Naive thymus-derived CD4-positive, alpha-beta T cell (primary cell): ENCODE measurements around the gene HMGXB3. TPM values are rescaled to one million over a fixed set of nuclear protein-coding genes. Genes with fewer than 3 reads are reported as not detected.

Experiments used
- ATAC-seq: fragments of 150-1000 bp; cut with Tn5 transposase; 2 replicates; pipeline ENCODE4 v1.10.0; 2021; ENCODE audit warnings: mild to moderate bottlenecking, moderate library complexity
- CTCF ChIA-PET: fragments of 350-600 bp; sonication (Branson Sonifier 250); formaldehyde crosslinking; loops from one replicate; lab custom pipeline; 2021; ENCODE audit warnings: antibody characterized with exemption; lab: Charles Lee
- POLR2A ChIA-PET: fragments of 350-600 bp; sonication (Branson Sonifier 250); formaldehyde crosslinking; loops from one replicate; lab custom pipeline; 2021; ENCODE audit warnings: antibody characterized with exemption, inconsistent platforms; lab: Charles Lee
- DNase-seq, 9 donors: peaks; one replicate each; pipeline versions ENCODE4 v3.0.0 to v3.0.0-alpha.2; 2020 to 2022; ENCODE audit warnings: mixed read lengths in 1 of 9
- H3K27ac ChIP-seq: one replicate; pipeline ENCODE4 v1.7.0; 2013; ENCODE audit warnings: mild to moderate bottlenecking, low read depth, low read length, moderate library complexity
- H3K27me3 ChIP-seq, 2 donors: one replicate each; pipeline ENCODE4 v1.7.0; 2013; ENCODE audit warnings: low read length in 2 of 2, mild to moderate bottlenecking in 2 of 2, moderate library complexity in 2 of 2; ENCODE audit not compliant: control insufficient read depth in 2 of 2, insufficient read depth in 2 of 2
- H3K36me3 ChIP-seq, 3 experiments: 1 replicate in 2 of 3; 2 replicates in 1 of 3; pipeline ENCODE4 v1.7.0; 2013; ENCODE audit warnings: low read length in 3 of 3, mild to moderate bottlenecking in 3 of 3, moderate library complexity in 1 of 3; ENCODE audit not compliant: insufficient read depth in 3 of 3, control insufficient read depth in 2 of 3
- H3K4me1 ChIP-seq, 2 donors: one replicate each; pipeline ENCODE4 v1.7.0; 2013; ENCODE audit warnings: low read length in 2 of 2, mild to moderate bottlenecking in 2 of 2, moderate library complexity in 1 of 2; ENCODE audit not compliant: control insufficient read depth in 2 of 2, insufficient read depth in 2 of 2
- H3K4me3 ChIP-seq: 2 replicates; pipeline ENCODE4 v1.7.0; 2013; ENCODE audit warnings: mild to moderate bottlenecking, low read length
- H3K9me3 ChIP-seq, 3 experiments: 1 replicate in 2 of 3; 2 replicates in 1 of 3; pipeline ENCODE4 v1.7.0; 2013; ENCODE audit warnings: low read length in 3 of 3; ENCODE audit not compliant: control insufficient read depth in 2 of 3
- H3K27ac Mint-ChIP-seq, 9 donors: one replicate each; pipeline ENCODE4 v1.8.0; 2020 to 2022; ENCODE audit warnings: mixed read lengths in 9 of 9, mild to moderate bottlenecking in 8 of 9, moderate library complexity in 5 of 9, inconsistent platforms in 2 of 9
- H3K27me3 Mint-ChIP-seq, 5 donors: one replicate each; pipeline ENCODE4 v1.8.0; 2021 to 2022; ENCODE audit warnings: mixed read lengths in 5 of 5, mild to moderate bottlenecking in 1 of 5
- H3K36me3 Mint-ChIP-seq, 5 donors: one replicate each; pipeline ENCODE4 v1.8.0; 2020 to 2022; ENCODE audit warnings: mixed read lengths in 5 of 5, mild to moderate bottlenecking in 3 of 5, inconsistent platforms in 1 of 5
- H3K4me1 Mint-ChIP-seq, 7 donors: one replicate each; pipeline ENCODE4 v1.8.0; 2020 to 2022; ENCODE audit warnings: mixed read lengths in 7 of 7, mild to moderate bottlenecking in 3 of 7, inconsistent platforms in 1 of 7
- H3K4me3 Mint-ChIP-seq, 10 donors: one replicate each; pipeline ENCODE4 v1.8.0; 2020 to 2022; ENCODE audit warnings: mild to moderate bottlenecking in 10 of 10, mixed read lengths in 10 of 10, moderate library complexity in 6 of 10, inconsistent platforms in 2 of 10
- H3K9me3 Mint-ChIP-seq, 11 donors: one replicate each; pipeline ENCODE4 v1.8.0; 2020 to 2022; ENCODE audit warnings: mixed read lengths in 11 of 11, mild to moderate bottlenecking in 4 of 11, inconsistent platforms in 1 of 11, moderate library complexity in 1 of 11
- intact Hi-C, 2 donors: fragments of 100-400 bp; cut with micrococcal nuclease; formaldehyde crosslinking; loops; one replicate each; pipeline ENCODE4 v1.15.1; 2023
- polyA plus RNA-seq, 2 donors: library from polyadenylated mRNA; unstranded; fragments of 300-500 nt; fragmentation: Illumina TruSeq; gene quantifications; one replicate each; pipeline ENCODE4 v1.2.3, GENCODE V29; 2021
- total RNA-seq, 6 experiments: library from RNA in 5 of 6; stranded (reverse) in 5 of 6; gene quantifications; 1 replicate in 5 of 6; 2 replicates in 1 of 6; pipeline ENCODE4 v1.2.3 and lab custom pipeline; 2021 to 2026

Gene HMGXB3
- total and polyA plus RNA-seq, 7 experiments from 2014 or later = 8.2 to 40.6 (median 29.3) TPM

- no peak overlapping the region for H3K27ac Mint-ChIP-seq
- peaks cover 12 to 88% (median 40%) of the 10 kb centered on the region in 5 donors for H3K36me3 Mint-ChIP-seq
- DNase-seq (no peak), ATAC-seq (no peak)
- no peaks in the 10 kb centered on the region for H3K9me3 Mint-ChIP-seq
- intact Hi-C loops = no loop called here
- Histone ChIP-seq H3K4me1 (no peaks in the 10 kb centered on the region), H3K4me3 (no peak overlapping the region), H3K9me3 (no peaks in the 10 kb centered on the region), H3K27me3 (no peaks in the 10 kb centered on the region), H3K27ac (no peak overlapping the region), H3K36me3 (peaks cover 26 to 90% (median 44%) of the 10 kb centered on the region in 3 experiments)
- no peak overlapping the region for H3K4me3 Mint-ChIP-seq
- POLR2A ChIA-PET = no interaction called here
- CTCF ChIA-PET = no interaction called here
- H3K27me3 Mint-ChIP-seq = no peaks in the 10 kb centered on the region
- H3K4me1 Mint-ChIP-seq = peaks cover 0 to 4% (median 3%) of the 10 kb centered on the region in 7 donors
Measured at GRCh38 chr5:150034662-150035061, 34.1 kb downstream of the HMGXB3 start.

- no peaks in the 10 kb centered on the region for H3K4me1 ChIP-seq
- CTCF ChIA-PET = interaction anchor here (1.1 kb wide), 1 partner anchor 9 kb away, joined by 5 read pairs; no protein-coding TSS in a partner anchor
- Mint-ChIP-seq H3K36me3 (peaks cover 12 to 90% (median 42%) of the 10 kb centered on the region in 5 donors), H3K27me3 (no peaks in the 10 kb centered on the region), H3K27ac (peak overlapping the region in 2 of 9 donors; percentile 47 to 56), H3K4me1 (peaks cover 0 to 4% (median 3%) of the 10 kb centered on the region in 7 donors), H3K4me3 (no peak overlapping the region), H3K9me3 (no peaks in the 10 kb centered on the region)
- H3K27me3 ChIP-seq = no peaks in the 10 kb centered on the region
- DNase-seq = no peak
- POLR2A ChIA-PET = interaction anchor here (1.1 kb wide), 1 partner anchor 14 kb away, joined by 4 read pairs; no protein-coding TSS in a partner anchor
- H3K9me3 ChIP-seq = no peaks in the 10 kb centered on the region
- H3K4me3 ChIP-seq = no peak overlapping the region
- no peak overlapping the region for H3K27ac ChIP-seq
- intact Hi-C loops = no loop called here
- peak; percentile 47 for ATAC-seq
- H3K36me3 ChIP-seq = peaks cover 24 to 94% (median 43%) of the 10 kb centered on the region in 3 experiments
Measured at GRCh38 chr5:150035139-150035895, 34.8 kb downstream of the HMGXB3 start.

GRCh38 chr5:150036513-150036912 lies 36.0 kb downstream of the HMGXB3 start:
- no peak overlapping the region for H3K27ac ChIP-seq
- Mint-ChIP-seq H3K36me3 (peaks cover 8 to 89% (median 41%) of the 10 kb centered on the region in 5 donors), H3K9me3 (no peaks in the 10 kb centered on the region), H3K27me3 (no peaks in the 10 kb centered on the region), H3K4me1 (peaks cover 0 to 4% (median 3%) of the 10 kb centered on the region in 7 donors), H3K27ac (no peak overlapping the region), H3K4me3 (no peak overlapping the region)
- ATAC-seq (no peak), DNase-seq (no peak)
- ChIA-PET POLR2A (interaction anchor here (1.1 kb wide), 1 partner anchor 12 kb away, joined by 4 read pairs; no protein-coding TSS in a partner anchor), CTCF (interaction anchor here (1.1 kb wide), 1 partner anchor 8 kb away, joined by 5 read pairs; no protein-coding TSS in a partner anchor)
- H3K36me3 ChIP-seq = peaks cover 35 to 94% (median 37%) of the 10 kb centered on the region in 3 experiments
- intact Hi-C loops = no loop called here
- no peaks in the 10 kb centered on the region for H3K27me3 ChIP-seq
- no peaks in the 10 kb centered on the region for H3K4me1 ChIP-seq
- no peak overlapping the region for H3K4me3 ChIP-seq
- no peaks in the 10 kb centered on the region for H3K9me3 ChIP-seq

DNA sequence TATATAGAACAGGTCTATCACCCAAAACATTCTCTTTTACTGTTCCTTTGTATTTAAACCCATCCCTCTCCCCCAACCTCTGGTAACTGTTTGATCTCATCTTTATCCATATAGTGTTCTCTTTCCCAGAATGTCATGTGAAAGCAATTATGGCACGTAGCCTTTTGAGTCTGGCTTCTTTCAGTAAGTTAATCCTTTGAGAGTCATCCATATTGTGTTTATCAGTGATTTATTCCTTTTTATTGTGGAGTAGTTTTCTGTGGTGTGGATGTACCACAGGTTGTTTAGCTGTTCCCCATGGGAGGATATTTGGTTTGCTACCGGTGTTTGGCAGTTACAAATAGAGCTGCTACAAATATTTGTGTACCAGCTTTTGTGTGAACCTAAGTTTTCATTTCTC lies 38.0 kb downstream of the HMGXB3 start:
- ATAC-seq (no peak), DNase-seq (no peak)
- H3K4me3 Mint-ChIP-seq = no peak overlapping the region
- Histone ChIP-seq H3K27me3 (no peaks in the 10 kb centered on the region), H3K27ac (no peak overlapping the region), H3K4me1 (no peaks in the 10 kb centered on the region), H3K9me3 (no peaks in the 10 kb centered on the region), H3K36me3 (peaks cover 27 to 87% (median 37%) of the 10 kb centered on the region in 3 experiments), H3K4me3 (no peak overlapping the region)
- intact Hi-C loops = no loop called here
- H3K9me3 Mint-ChIP-seq = no peaks in the 10 kb centered on the region
- peak overlapping the region in 1 of 9 donors; percentile 46 for H3K27ac Mint-ChIP-seq
- no peaks in the 10 kb centered on the region for H3K27me3 Mint-ChIP-seq
- H3K4me1 Mint-ChIP-seq = peaks cover under 1 to 18% (median 7%) of the 10 kb centered on the region in 7 donors
- ChIA-PET POLR2A (no interaction called here), CTCF (no interaction called here)
- peaks cover 8 to 89% (median 46%) of the 10 kb centered on the region in 5 donors for H3K36me3 Mint-ChIP-seq

DNA sequence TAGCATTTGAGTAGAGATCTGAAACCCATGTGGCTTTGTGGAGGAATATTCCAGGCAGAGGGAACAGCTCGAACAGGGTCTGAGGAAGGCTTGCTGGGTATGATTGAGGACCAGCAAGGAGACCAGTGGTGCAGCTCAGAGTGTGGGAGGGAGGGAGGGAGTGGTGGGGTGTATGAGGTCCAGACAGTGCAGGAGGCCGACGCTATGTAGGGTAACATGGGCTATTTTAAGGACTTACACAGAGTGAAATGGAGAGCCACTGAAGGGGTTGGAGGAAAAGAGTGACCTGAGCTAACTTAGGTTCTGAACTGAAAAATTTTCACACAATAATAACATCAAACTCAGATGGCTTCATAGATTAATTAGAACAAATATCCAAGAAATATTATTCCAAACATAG lies 41.9 kb downstream of the HMGXB3 start:
- no peaks in the 10 kb centered on the region for H3K9me3 Mint-ChIP-seq
- peaks cover 15 to 75% (median 33%) of the 10 kb centered on the region in 5 donors for H3K36me3 Mint-ChIP-seq
- ChIA-PET CTCF (interaction anchor here (0.6 kb wide), 1 partner anchor 1086 kb away, joined by 4 read pairs; no protein-coding TSS in a partner anchor), POLR2A (no interaction called here)
- Histone ChIP-seq H3K4me1 (peaks cover 0 to 19% of the 10 kb centered on the region in 2 donors), H3K27ac (no peak overlapping the region), H3K36me3 (peaks cover 14 to 82% (median 32%) of the 10 kb centered on the region in 3 experiments), H3K27me3 (no peaks in the 10 kb centered on the region), H3K9me3 (no peaks in the 10 kb centered on the region), H3K4me3 (no peak overlapping the region)
- DNase-seq = no peak
- intact Hi-C loops = no loop called here
- peaks cover 5 to 30% (median 10%) of the 10 kb centered on the region in 7 donors for H3K4me1 Mint-ChIP-seq
- H3K27me3 Mint-ChIP-seq = no peaks in the 10 kb centered on the region
- H3K27ac Mint-ChIP-seq = peak overlapping the region in 3 of 9 donors; percentile 40 to 80 (median 62)
- no peak for ATAC-seq
- no peak overlapping the region for H3K4me3 Mint-ChIP-seq

DNA sequence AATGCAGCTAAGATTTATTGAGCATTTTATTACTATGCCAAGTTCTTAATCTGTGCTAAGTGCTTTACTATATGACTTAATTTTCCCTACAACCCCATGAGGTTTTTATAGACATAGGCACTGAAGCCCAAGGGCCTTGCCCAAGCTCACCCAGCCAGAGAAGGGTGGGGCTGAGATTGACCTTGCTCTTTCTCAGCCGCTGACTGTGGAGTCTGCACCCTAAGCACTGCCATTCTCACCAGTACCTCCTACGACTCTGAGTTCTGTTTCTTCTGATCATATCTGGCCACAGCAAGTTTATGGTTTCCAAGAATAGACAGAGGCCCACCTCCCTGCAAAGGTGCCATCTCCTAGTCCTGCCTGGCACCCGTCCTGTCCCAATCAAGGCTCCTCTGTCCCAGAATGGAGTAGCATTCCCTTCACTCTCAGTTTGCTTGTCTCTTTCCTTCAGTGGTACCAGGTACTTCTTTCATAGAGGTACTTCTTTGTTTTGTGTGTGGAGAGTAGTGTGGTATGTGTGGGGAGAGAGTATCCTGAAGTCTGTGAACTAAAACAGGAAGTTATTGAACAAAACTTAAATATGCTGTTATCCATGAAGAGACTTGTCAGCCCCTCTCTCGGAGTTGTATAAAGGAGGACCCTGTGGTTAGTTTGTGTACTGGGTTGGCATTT lies 43.3 kb downstream of the HMGXB3 start:
- Histone ChIP-seq H3K4me1 (peaks cover 0 to 19% of the 10 kb centered on the region in 2 donors), H3K9me3 (no peaks in the 10 kb centered on the region), H3K27me3 (no peaks in the 10 kb centered on the region), H3K4me3 (no peak overlapping the region), H3K36me3 (peaks cover 14 to 85% (median 36%) of the 10 kb centered on the region in 3 experiments), H3K27ac (no peak overlapping the region)
- Mint-ChIP-seq H3K4me3 (peak overlapping the region in 2 of 10 donors; percentile 3 to 13), H3K4me1 (peaks cover 5 to 29% (median 9%) of the 10 kb centered on the region in 7 donors), H3K27me3 (no peaks in the 10 kb centered on the region), H3K27ac (peak overlapping the region; percentile 5 to 86 (median 48)), H3K36me3 (peaks cover 15 to 77% (median 36%) of the 10 kb centered on the region in 5 donors), H3K9me3 (no peaks in the 10 kb centered on the region)
- peak; percentile 40 for ATAC-seq
- intact Hi-C loops = no loop called here
- no peak for DNase-seq
- ChIA-PET CTCF (no interaction called here), POLR2A (no interaction called here)
